H1 (cell line): ENCODE results near the gene ST8SIA5. TPM values are rescaled to one million over a fixed set of nuclear protein-coding genes. Genes with fewer than 3 reads are reported as not detected.

Source experiments
- CTCF ChIA-PET: fragments of 300-600 bp; sonication (Branson Sonifier 250); formaldehyde crosslinking; loops from one replicate; lab custom pipeline; 2021; ENCODE audit not compliant: partially characterized antibody; lab: Charles Lee
- POLR2A ChIA-PET: fragments of 300-600 bp; sonication (Branson Sonifier 250); formaldehyde crosslinking; loops from one replicate; lab custom pipeline; 2021; ENCODE audit warnings: inconsistent platforms; ENCODE audit not compliant: partially characterized antibody; lab: Charles Lee
- DNase-seq, 2 experiments: peaks; one replicate each; pipeline versions ENCODE4 v3.0.0 to v3.0.0-alpha.2; 2010 to 2022; ENCODE audit warnings: low spot score in 2 of 2, low read depth in 1 of 2, mixed read lengths in 1 of 2
- FAIRE-seq: peaks from 2 replicates; lab custom pipeline; 2011; peaks lifted over from hg19 to GRCh38; lab: Jason Lieb, UNC
- H2AFZ ChIP-seq: 2 replicates; pipeline ENCODE4 v1.8.1; 2012; ENCODE audit warnings: low read length, inconsistent platforms
- H2AK5ac ChIP-seq: 2 replicates; pipeline ENCODE4 v1.6.1; 2013; ENCODE audit warnings: low read depth, low read length
- H2BK120ac ChIP-seq: replicated peaks from 2 replicates; pipeline ENCODE3; 2013; ENCODE audit warnings: low read depth, low read length, inconsistent platforms
- H2BK12ac ChIP-seq: 2 replicates; pipeline ENCODE4 v1.6.1; 2013; ENCODE audit warnings: low read depth, low read length
- H2BK15ac ChIP-seq: 2 replicates; pipeline ENCODE4 v1.6.1; 2013; ENCODE audit warnings: low read length
- H2BK20ac ChIP-seq: 2 replicates; pipeline ENCODE4 v1.6.1; 2013; ENCODE audit warnings: low read length
- H2BK5ac ChIP-seq: 2 replicates; pipeline ENCODE4 v1.6.1; 2013; ENCODE audit warnings: low read depth, low read length
- H3K14ac ChIP-seq: 2 replicates; pipeline ENCODE4 v1.6.1; 2013; ENCODE audit warnings: inconsistent platforms; ENCODE audit not compliant: insufficient read length
- H3K18ac ChIP-seq: 2 replicates; pipeline ENCODE4 v1.6.1; 2013; ENCODE audit warnings: low read length; ENCODE audit errors: extremely low read depth
- H3K23ac ChIP-seq: 2 replicates; pipeline ENCODE4 v1.6.1; 2013; ENCODE audit warnings: inconsistent platforms; ENCODE audit not compliant: insufficient read length
- H3K23me2 ChIP-seq: 2 replicates; pipeline ENCODE4 v1.6.1; 2013; ENCODE audit warnings: low read depth, low read length
- H3K27ac ChIP-seq: 2 replicates; pipeline ENCODE4 v1.6.1; 2011; ENCODE audit warnings: low read depth, low read length, inconsistent platforms
- H3K27me3 ChIP-seq, 4 experiments: replicated peaks in 1 of 4; 1 replicate in 1 of 4; 2 replicates in 3 of 4; pipeline versions ENCODE4 v1.6.1 to v1.8.1; 2011 to 2013; ENCODE audit warnings: low read length in 3 of 4, mild to moderate bottlenecking in 3 of 4, inconsistent platforms in 2 of 4, mixed read lengths in 2 of 4, moderate library complexity in 1 of 4; ENCODE audit not compliant: control insufficient read depth in 3 of 4, insufficient read depth in 3 of 4; ENCODE audit errors: extremely low read depth in 1 of 4
- H3K36me3 ChIP-seq, 4 experiments: 2 replicates each; pipeline versions ENCODE4 v1.6.1 to v1.8.1; 2011 to 2013; ENCODE audit warnings: mild to moderate bottlenecking in 4 of 4, low read length in 3 of 4, moderate library complexity in 2 of 4, control low read depth in 1 of 4, inconsistent platforms in 1 of 4; ENCODE audit not compliant: insufficient read depth in 4 of 4, control insufficient read depth in 2 of 4
- H3K4ac ChIP-seq: replicated peaks from 2 replicates; pipeline ENCODE3; 2013; ENCODE audit warnings: low read length, low read depth, mixed read lengths, inconsistent platforms; ENCODE audit not compliant: insufficient read length
- H3K4me1 ChIP-seq, 4 experiments: replicated peaks in 1 of 4; 1 replicate in 1 of 4; 2 replicates in 3 of 4; pipeline versions ENCODE4 v1.6.1 to v1.8.1; 2011 to 2013; ENCODE audit warnings: low read length in 3 of 4, inconsistent platforms in 2 of 4, mixed read lengths in 1 of 4; ENCODE audit not compliant: insufficient read depth in 4 of 4, control insufficient read depth in 3 of 4
- H3K4me2 ChIP-seq, 2 experiments: 2 replicates each; pipeline versions ENCODE4 v1.6.1 to v1.8.1; 2011 to 2013; ENCODE audit warnings: low read depth in 2 of 2, low read length in 2 of 2, control low read depth in 1 of 2, inconsistent platforms in 1 of 2, mild to moderate bottlenecking in 1 of 2; ENCODE audit not compliant: insufficient read depth in 1 of 2
- H3K4me3 ChIP-seq, 4 experiments: fragments of 200-600, 300-600 bp in 1 of 4; sonication (generic), shearing (Covaris generic), sonication (Bioruptor Twin) in 1 of 4; 2 replicates each; pipeline versions ENCODE4 v1.5.1 to v1.8.1; 2011 to 2016; ENCODE audit warnings: low read length in 4 of 4, low read depth in 3 of 4, control low read depth in 2 of 4, inconsistent platforms in 2 of 4, mild to moderate bottlenecking in 2 of 4, mixed read lengths in 1 of 4, moderate library complexity in 1 of 4; ENCODE audit not compliant: insufficient read depth in 2 of 4; ENCODE audit errors: extremely low read depth in 1 of 4
- H3K56ac ChIP-seq: replicated peaks from 2 replicates; pipeline ENCODE3; 2013; ENCODE audit warnings: low read depth, mild to moderate bottlenecking, mixed read lengths, low read length, inconsistent platforms; ENCODE audit not compliant: insufficient read length
- H3K79me1 ChIP-seq: 2 replicates; pipeline ENCODE4 v1.6.1; 2013; ENCODE audit warnings: low read depth, low read length, control low read depth
- H3K79me2 ChIP-seq, 2 experiments: 2 replicates each; pipeline versions ENCODE4 v1.6.1 to v1.8.1; 2012 to 2013; ENCODE audit warnings: low read length in 2 of 2, mild to moderate bottlenecking in 2 of 2, inconsistent platforms in 1 of 2; ENCODE audit not compliant: insufficient read depth in 2 of 2, control insufficient read depth in 1 of 2
- H3K9ac ChIP-seq, 4 experiments: replicated peaks in 1 of 4; 1 replicate in 1 of 4; 2 replicates in 3 of 4; pipeline versions ENCODE4 v1.6.1 to v1.8.1; 2011 to 2013; ENCODE audit warnings: low read depth in 3 of 4, low read length in 3 of 4, control low read depth in 2 of 4, mild to moderate bottlenecking in 2 of 4, moderate library complexity in 2 of 4, inconsistent platforms in 1 of 4; ENCODE audit errors: extremely low read depth in 1 of 4
- H3K9me3 ChIP-seq, 2 experiments: 2 replicates each; pipeline versions ENCODE4 v1.6.1 to v1.8.1; 2012 to 2013; ENCODE audit warnings: mild to moderate bottlenecking in 2 of 2, moderate library complexity in 2 of 2, control low read depth in 1 of 2, inconsistent platforms in 1 of 2, low read depth in 1 of 2, low read length in 1 of 2, mixed read lengths in 1 of 2; ENCODE audit not compliant: insufficient read depth in 2 of 2
- H4K20me1 ChIP-seq, 2 experiments: replicated peaks in 1 of 2; 2 replicates each; pipeline versions ENCODE3 to v1.8.1; 2011 to 2013; ENCODE audit warnings: inconsistent platforms in 2 of 2, low read length in 2 of 2, mild to moderate bottlenecking in 1 of 2; ENCODE audit not compliant: insufficient read depth in 2 of 2, control insufficient read depth in 1 of 2
- H4K5ac ChIP-seq: 2 replicates; pipeline ENCODE4 v1.6.1; 2013; ENCODE audit warnings: low read length, low read depth, mixed read lengths, inconsistent platforms; ENCODE audit not compliant: insufficient read length
- H4K8ac ChIP-seq: 2 replicates; pipeline ENCODE4 v1.8.0; 2013; ENCODE audit warnings: mild to moderate bottlenecking, moderate library complexity, low read length, inconsistent platforms; ENCODE audit not compliant: insufficient read depth; ENCODE audit errors: extremely low read depth
- H4K91ac ChIP-seq: replicated peaks from 2 replicates; pipeline ENCODE3; 2013; ENCODE audit warnings: low read length, mixed read lengths, inconsistent platforms; ENCODE audit not compliant: insufficient read length
- SIX5 ChIP-seq: IDR thresholded peaks from 2 replicates; pipeline ENCODE4 v1.6.1; 2011; ENCODE audit warnings: mild to moderate bottlenecking, low read depth, low read length
- WGBS, 2 experiments: shearing (Covaris generic) in 1 of 2; methylation state at CpG; one replicate each; pipeline versions ENCODE4 v1.1.6 to v1.1.7; 2013 to 2015; ENCODE audit warnings: low lambda C conversion rate in 2 of 2, mixed read lengths in 2 of 2, inconsistent platforms in 1 of 2, low coverage in 1 of 2, missing lambda C conversion rate in 1 of 2; ENCODE audit not compliant: insufficient replicate concordance in 2 of 2, insufficient coverage in 1 of 2, insufficient read length in 1 of 2; ENCODE audit errors: extremely low coverage in 1 of 2, missing lambda C conversion rate in 1 of 2; 5-methylcytosine and 5-hydroxymethylcytosine counted together
- polyA plus RNA-seq, 7 experiments: library from polyadenylated mRNA; depleted of rRNA in 3 of 7; stranded (reverse) in 5 of 7; unstranded in 2 of 7; fragments of >200 nt in 5 of 7; fragments of 200-250 nt in 2 of 7; gene quantifications; 1 replicate in 5 of 7; 2 replicates in 1 of 7; 4 replicates in 1 of 7; pipeline versions ENCODE4 v1.2.1 to v1.2.3, GENCODE V29; 2011 to 2013; ENCODE audit warnings: missing spikeins in 2 of 7, mixed read lengths in 2 of 7
- total RNA-seq: library from RNA; stranded (reverse); fragmentation: NEBNext Ultra II Directional; extraction: Animal tissue kit (Norgen Biotek cat#: 25700); gene quantifications from 2 replicates; pipeline ENCODE4 v1.2.1, GENCODE V29; 2021

Gene ST8SIA5
- total and polyA plus RNA-seq, 2 of the 8 experiments (the other 6 are each of a cell fraction or from before 2014, with no cell fraction given): 2.4 to 6.3 TPM

GRCh38 chr18:46630991-46631390, 125.9 kb downstream of the ST8SIA5 start:
- CTCF ChIA-PET: interaction anchor here (1.6 kb wide), 1 partner anchor 27 kb away, joined by 8 read pairs; no protein-coding TSS in a partner anchor
- no peak overlapping the region for H2AK5ac ChIP-seq
- no peak for TF ChIP-seq SIX5

More at GRCh38 chr18:46630991-46631390, 125.9 kb downstream of the ST8SIA5 start:
- DNase-seq (no peak), FAIRE-seq (no peak)
- Histone ChIP-seq H2BK15ac (no peak overlapping the region), H3K23me2 (no peaks in the 10 kb centered on the region), H4K20me1 (no peaks in the 10 kb centered on the region), H2BK5ac (no peak overlapping the region), H3K4ac (no peak overlapping the region), H4K91ac (no peak overlapping the region), H3K79me2 (no peaks in the 10 kb centered on the region), H4K8ac (no peak overlapping the region), H3K4me1 (no peaks in the 10 kb centered on the region), H3K27me3 (no peaks in the 10 kb centered on the region), H3K4me2 (no peak overlapping the region), H3K23ac (no peak overlapping the region), H3K9me3 (0 out of 4 replicates have a peak, but pooled peaks cover 0 to 3% of the 10 kb centered on the region in 2 experiments), H3K14ac (no peak overlapping the region), H3K56ac (no peak overlapping the region), H3K4me3 (no peak overlapping the region), H2AFZ (no peak overlapping the region), H4K5ac (no peak overlapping the region), H3K79me1 (no peaks in the 10 kb centered on the region), H2BK120ac (no peak overlapping the region), H3K18ac (no peak overlapping the region), H2BK20ac (no peak overlapping the region), H2BK12ac (no peak overlapping the region), H3K27ac (no peak overlapping the region), H3K36me3 (no peaks in the 10 kb centered on the region), H3K9ac (no peak overlapping the region)
- POLR2A ChIA-PET: no interaction called here
- 78% methylated on average over 3 of the region's 3 CpGs; no CpG with 5 or more reads in 1 of the 2 experiments for WGBS, 2 experiments
